Activated CD8-positive, alpha-beta T cell treated with anti-CD3 and anti-CD28 coated beads for 36 hours (primary cell): ENCODE data around the gene PRDX1. TPM values are rescaled to one million over a fixed set of nuclear protein-coding genes. Genes with fewer than 3 reads are reported as not detected.
"Not testable (repeated sequence)": the region's sequence is repeated elsewhere in the genome, so short reads cannot be mapped to it uniquely, and the experiment has no call there.

Experiments used
- ATAC-seq: fragments of 200-7000 bp; cut with Tn5 transposase; one replicate; pipeline ENCODE4 v1.10.0; 2021; ENCODE audit warnings: mild to moderate bottlenecking, moderate library complexity
- CTCF ChIA-PET: fragments of 350-600 bp; sonication (Branson Sonifier 250); formaldehyde crosslinking; loops from one replicate; lab custom pipeline; 2021; ENCODE audit warnings: antibody characterized with exemption; lab: Charles Lee
- POLR2A ChIA-PET: fragments of 350-600 bp; sonication (Branson Sonifier 250); formaldehyde crosslinking; loops from one replicate; lab custom pipeline; 2021; ENCODE audit warnings: antibody characterized with exemption; lab: Charles Lee
- DNase-seq: peaks from one replicate; pipeline ENCODE4 v3.0.0-alpha.2; 2020
- H3K27ac Mint-ChIP-seq: one replicate; pipeline ENCODE4 v1.8.0; 2021; ENCODE audit warnings: mild to moderate bottlenecking, mixed read lengths
- H3K27me3 Mint-ChIP-seq: one replicate; pipeline ENCODE4 v1.8.0; 2021; ENCODE audit warnings: mixed read lengths
- H3K36me3 Mint-ChIP-seq: one replicate; pipeline ENCODE4 v1.8.0; 2021; ENCODE audit warnings: low read depth, mixed read lengths
- H3K4me1 Mint-ChIP-seq: one replicate; pipeline ENCODE4 v1.8.0; 2021; ENCODE audit warnings: low read depth, mixed read lengths
- H3K4me3 Mint-ChIP-seq: one replicate; pipeline ENCODE4 v1.8.0; 2021; ENCODE audit warnings: mild to moderate bottlenecking, moderate library complexity, mixed read lengths
- H3K9me3 Mint-ChIP-seq: one replicate; pipeline ENCODE4 v1.8.0; 2021; ENCODE audit warnings: mixed read lengths
- CTCF ChIP-seq: fragments of 200-600 bp; IDR thresholded peaks from one replicate; pipeline ENCODE4 v1.8.0; 2022; ENCODE audit warnings: antibody characterized with exemption, mild to moderate bottlenecking
- intact Hi-C: fragments of 100-400 bp; cut with micrococcal nuclease; formaldehyde crosslinking; loops from one replicate; pipeline ENCODE4 v1.10.0; 2022
- total RNA-seq, 2 experiments: library from RNA; stranded (reverse); gene quantifications; one replicate each; pipeline ENCODE4 v1.2.3, GENCODE V29; 2021

PRDX1 gene
- total RNA-seq, 2 experiments from 2014 or later: 547 to 553 TPM

- H3K27me3 Mint-ChIP-seq: no peaks in the 10 kb centered on the region
- H3K4me1 Mint-ChIP-seq: peaks cover 11% of the 10 kb centered on the region
- H3K27ac Mint-ChIP-seq: no peak overlapping the region
- no peak for DNase-seq
- CTCF ChIA-PET: interaction anchor here (1.2 kb wide), 1 partner anchor 38 kb away, joined by 5 read pairs; no protein-coding TSS in a partner anchor
- TF ChIP-seq CTCF: no peak
- no peaks in the 10 kb centered on the region for H3K36me3 Mint-ChIP-seq
- ATAC-seq: no peak
- intact Hi-C loops: no loop called here
- H3K4me3 Mint-ChIP-seq: no peak overlapping the region
- H3K9me3 Mint-ChIP-seq: no peaks in the 10 kb centered on the region
- POLR2A ChIA-PET: interaction anchor here (0.7 to 1.0 kb wide), 2 partner anchors 20 to 147 kb away, joined by 3 to 5 read pairs; no protein-coding TSS in a partner anchor
Observed at GRCh38 chr1:45531873-45532272, 10.2 kb upstream of the PRDX1 start.

- no peak overlapping the region for H3K27ac Mint-ChIP-seq
- CTCF ChIA-PET: no interaction called here
- no peak for TF ChIP-seq CTCF
- H3K36me3 Mint-ChIP-seq: no peaks in the 10 kb centered on the region
- H3K4me1 Mint-ChIP-seq: peaks cover 3% of the 10 kb centered on the region
- H3K27me3 Mint-ChIP-seq: peaks cover 1% of the 10 kb centered on the region
- DNase-seq (no peak), ATAC-seq (no peak)
- no peaks in the 10 kb centered on the region for H3K9me3 Mint-ChIP-seq
- POLR2A ChIA-PET: interaction anchor here (0.9 kb wide), 1 partner anchor 10 kb away, joined by 3 read pairs; no protein-coding TSS in a partner anchor
- intact Hi-C loops: no loop called here
- H3K4me3 Mint-ChIP-seq: no peak overlapping the region
Observed at GRCh38 chr1:45530632-45531135, 9.0 kb upstream of the PRDX1 start.

- POLR2A ChIA-PET: interaction anchor here (0.7 to 1.9 kb wide), 2 partner anchors 20 to 25 kb away, joined by 3 to 11 read pairs; partner anchors contain the start of gene AKR1A1
- H3K27ac Mint-ChIP-seq: no peak overlapping the region
- H3K4me1 Mint-ChIP-seq: peaks cover 19% of the 10 kb centered on the region
- H3K27me3 Mint-ChIP-seq: peaks cover 1% of the 10 kb centered on the region
- ATAC-seq: no peak
- no peak for DNase-seq
- intact Hi-C loops: no loop called here
- CTCF ChIA-PET: interaction anchor here (0.7 to 2.3 kb wide), 2 partner anchors 10 to 13 kb away, joined by 3 to 4 read pairs; no protein-coding TSS in a partner anchor
- H3K36me3 Mint-ChIP-seq: peaks cover under 1% of the 10 kb centered on the region
- TF ChIP-seq CTCF: no peak
- no peaks in the 10 kb centered on the region for H3K9me3 Mint-ChIP-seq
- no peak overlapping the region for H3K4me3 Mint-ChIP-seq
Observed at GRCh38 chr1:45526135-45526644, 4.5 kb upstream of the PRDX1 start.

GRCh38 chr1:45523975-45524374 is 2.3 kb upstream of the PRDX1 start:
- ChIA-PET CTCF (interaction anchor here (0.9 to 2.3 kb wide), 4 partner anchors 8 to 35 kb away, joined by 3 to 4 read pairs (median 4); no protein-coding TSS in a partner anchor), POLR2A (interaction anchor here (1.2 to 4.7 kb wide), 5 partner anchors 15 to 802 kb away, joined by 4 to 85 read pairs (median 53); partner anchors contain the start of genes AKR1A1 and NASP)
- not testable (repeated sequence) for H3K4me3 Mint-ChIP-seq, ATAC-seq, DNase-seq, H3K9me3 Mint-ChIP-seq, H3K27me3 Mint-ChIP-seq, H3K27ac Mint-ChIP-seq
- intact Hi-C loops: loop anchor here (5.0 kb wide), 1 partner anchor 58 kb away; the partner anchor contains the start of gene NASP
- Mint-ChIP-seq H3K4me1 (peaks cover 27% of the 10 kb centered on the region), H3K36me3 (peaks cover 13% of the 10 kb centered on the region)

GRCh38 chr1:45523516-45523915 is 1.8 kb upstream of the PRDX1 start:
- H3K4me1 Mint-ChIP-seq: peaks cover 32% of the 10 kb centered on the region
- CTCF ChIA-PET: interaction anchor here (0.9 to 1.6 kb wide), 4 partner anchors 10 to 223 kb away, joined by 3 to 4 read pairs (median 3); no protein-coding TSS in a partner anchor
- peak overlapping the region; percentile 20 for H3K27ac Mint-ChIP-seq
- not testable (repeated sequence) for ATAC-seq, H3K27me3 Mint-ChIP-seq, H3K9me3 Mint-ChIP-seq, DNase-seq, H3K4me3 Mint-ChIP-seq
- POLR2A ChIA-PET: interaction anchor here (2.9 to 4.7 kb wide), 6 partner anchors 13 to 793 kb away, joined by 9 to 85 read pairs (median 58); partner anchors contain the start of genes AKR1A1, NASP and RNU5D-1
- peaks cover 18% of the 10 kb centered on the region for H3K36me3 Mint-ChIP-seq
- intact Hi-C loops: loop anchor here (5.0 kb wide), 1 partner anchor 59 kb away; the partner anchor contains the start of gene NASP
